ENCODE results near the gene MYO5A.

- TF ChIP-seq, protein P1, sequence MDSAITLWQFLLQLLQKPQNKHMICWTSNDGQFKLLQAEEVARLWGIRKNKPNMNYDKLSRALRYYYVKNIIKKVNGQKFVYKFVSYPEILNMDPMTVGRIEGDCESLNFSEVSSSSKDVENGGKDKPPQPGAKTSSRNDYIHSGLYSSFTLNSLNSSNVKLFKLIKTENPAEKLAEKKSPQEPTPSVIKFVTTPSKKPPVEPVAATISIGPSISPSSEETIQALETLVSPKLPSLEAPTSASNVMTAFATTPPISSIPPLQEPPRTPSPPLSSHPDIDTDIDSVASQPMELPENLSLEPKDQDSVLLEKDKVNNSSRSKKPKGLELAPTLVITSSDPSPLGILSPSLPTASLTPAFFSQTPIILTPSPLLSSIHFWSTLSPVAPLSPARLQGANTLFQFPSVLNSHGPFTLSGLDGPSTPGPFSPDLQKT (IDR thresholded peaks at IDR 0.05; ENCODE audit: borderline replicate concordance, low read depth, low read length) = no peak
- no peak for TF ChIP-seq ZNF274 (IDR thresholded peaks at IDR 0.05; ENCODE audit: low read length)
- no peak for TF ChIP-seq ZNF274 (tag by site-specific recombination; IDR thresholded peaks at IDR 0.05; ENCODE audit: borderline replicate concordance)
- no peak for TF ChIP-seq CTCF (tag by site-specific recombination; IDR thresholded peaks at IDR 0.05)
- TF ChIP-seq ZNF23 (tag by site-specific recombination; IDR thresholded peaks at IDR 0.05; ENCODE audit: borderline replicate concordance) = no peak
- TF ChIP-seq, protein P2, sequence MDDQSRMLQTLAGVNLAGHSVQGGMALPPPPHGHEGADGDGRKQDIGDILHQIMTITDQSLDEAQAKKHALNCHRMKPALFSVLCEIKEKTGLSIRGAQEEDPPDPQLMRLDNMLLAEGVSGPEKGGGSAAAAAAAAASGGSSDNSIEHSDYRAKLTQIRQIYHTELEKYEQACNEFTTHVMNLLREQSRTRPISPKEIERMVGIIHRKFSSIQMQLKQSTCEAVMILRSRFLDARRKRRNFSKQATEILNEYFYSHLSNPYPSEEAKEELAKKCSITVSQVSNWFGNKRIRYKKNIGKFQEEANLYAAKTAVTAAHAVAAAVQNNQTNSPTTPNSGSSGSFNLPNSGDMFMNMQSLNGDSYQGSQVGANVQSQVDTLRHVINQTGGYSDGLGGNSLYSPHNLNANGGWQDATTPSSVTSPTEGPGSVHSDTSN (CRISPR knock-in tag; IDR thresholded peaks at IDR 0.05) = no peak
- TF ChIP-seq ZNF133 (tag by site-specific recombination; IDR thresholded peaks at IDR 0.05) = no peak
- TF ChIP-seq ZIC2 (tag by site-specific recombination; IDR thresholded peaks at IDR 0.05) = no peak
Measured at GRCh38 chr15:52440414-52440813, 88.3 kb downstream of the MYO5A start.

Data from HEK293 (cell line).